ENCODE measurements around the gene NR3C2.

NR3C2 gene

DNA sequence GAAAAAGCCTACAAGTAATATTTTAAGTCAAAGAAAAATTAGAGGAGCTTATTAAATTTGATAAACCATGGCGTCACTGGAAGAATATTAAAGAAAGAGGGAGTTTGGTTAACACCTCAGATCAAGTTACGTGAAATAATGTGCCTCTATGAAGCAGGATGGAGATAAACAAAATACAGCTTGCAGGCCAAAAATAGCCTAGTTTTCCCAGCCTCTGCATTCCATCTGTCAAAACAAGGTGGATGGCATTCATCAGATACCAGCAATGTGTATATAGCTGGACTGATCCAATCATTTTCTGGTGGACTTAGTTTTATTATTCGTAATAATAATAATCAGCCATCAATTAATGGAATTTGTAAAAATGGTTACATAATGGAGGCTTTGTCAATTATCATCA is 230.7 kb downstream of the NR3C2 start:
- no peak for DNase-seq (ENCODE audit: low spot score)
- TF ChIP-seq, protein P1, sequence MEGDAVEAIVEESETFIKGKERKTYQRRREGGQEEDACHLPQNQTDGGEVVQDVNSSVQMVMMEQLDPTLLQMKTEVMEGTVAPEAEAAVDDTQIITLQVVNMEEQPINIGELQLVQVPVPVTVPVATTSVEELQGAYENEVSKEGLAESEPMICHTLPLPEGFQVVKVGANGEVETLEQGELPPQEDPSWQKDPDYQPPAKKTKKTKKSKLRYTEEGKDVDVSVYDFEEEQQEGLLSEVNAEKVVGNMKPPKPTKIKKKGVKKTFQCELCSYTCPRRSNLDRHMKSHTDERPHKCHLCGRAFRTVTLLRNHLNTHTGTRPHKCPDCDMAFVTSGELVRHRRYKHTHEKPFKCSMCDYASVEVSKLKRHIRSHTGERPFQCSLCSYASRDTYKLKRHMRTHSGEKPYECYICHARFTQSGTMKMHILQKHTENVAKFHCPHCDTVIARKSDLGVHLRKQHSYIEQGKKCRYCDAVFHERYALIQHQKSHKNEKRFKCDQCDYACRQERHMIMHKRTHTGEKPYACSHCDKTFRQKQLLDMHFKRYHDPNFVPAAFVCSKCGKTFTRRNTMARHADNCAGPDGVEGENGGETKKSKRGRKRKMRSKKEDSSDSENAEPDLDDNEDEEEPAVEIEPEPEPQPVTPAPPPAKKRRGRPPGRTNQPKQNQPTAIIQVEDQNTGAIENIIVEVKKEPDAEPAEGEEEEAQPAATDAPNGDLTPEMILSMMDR (IDR thresholded peaks at IDR 0.05; ENCODE audit: extremely low read depth, insufficient read depth, missing control alignments), result no peak
- in situ Hi-C loops (cut with MboI; ENCODE audit: low pct_unique_long_range_greater_than_20kb, low sequenced_read_pairs, unreplicated experiment), result no loop called here

DNA sequence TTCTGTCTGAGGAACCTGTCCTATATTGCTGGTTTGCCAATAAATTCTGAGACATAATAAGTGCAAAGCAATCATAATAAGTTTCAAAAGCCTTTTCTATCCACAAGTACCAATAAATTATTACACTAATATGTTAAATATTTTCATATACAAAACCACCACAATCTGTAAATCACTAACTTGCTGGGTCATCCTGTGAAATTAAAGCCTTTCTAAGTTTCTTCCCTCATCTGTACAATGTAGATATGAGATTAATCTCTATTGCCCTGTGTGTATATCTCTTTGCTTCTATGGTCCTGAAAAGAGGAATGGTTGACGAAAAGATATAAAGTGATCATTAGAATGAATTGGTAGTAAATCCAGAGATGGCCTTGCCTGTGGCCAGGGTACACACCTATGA is 231.6 kb downstream of the NR3C2 start:
- in situ Hi-C loops (cut with MboI; ENCODE audit: low pct_unique_long_range_greater_than_20kb, low sequenced_read_pairs, unreplicated experiment), result no loop called here
- TF ChIP-seq, protein P1 (IDR thresholded peaks at IDR 0.05; ENCODE audit: extremely low read depth, insufficient read depth, missing control alignments), result no peak
- DNase-seq (ENCODE audit: low spot score), result no peak

DNA sequence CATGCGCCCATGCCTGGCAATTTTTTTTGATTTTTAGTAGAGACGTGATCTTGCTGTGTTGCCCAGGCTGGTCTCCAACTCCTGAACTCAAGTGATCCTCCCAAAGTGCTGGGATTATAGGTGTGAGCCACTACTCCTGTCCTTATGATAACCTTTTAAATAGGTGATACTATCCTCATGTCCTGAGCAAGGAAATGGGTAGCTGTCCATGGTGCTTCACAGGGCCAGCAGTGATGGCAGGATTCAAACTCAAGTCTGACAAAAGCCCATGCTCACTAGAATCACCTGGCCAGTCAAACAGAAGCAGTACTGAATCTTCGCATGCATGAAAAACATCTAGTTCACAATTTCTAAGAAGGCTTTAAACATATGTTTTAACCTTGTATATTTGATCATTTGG is 235.1 kb downstream of the NR3C2 start:
- TF ChIP-seq, protein P1 (IDR thresholded peaks at IDR 0.05; ENCODE audit: extremely low read depth, insufficient read depth, missing control alignments), result no peak
- in situ Hi-C loops (cut with MboI; ENCODE audit: low pct_unique_long_range_greater_than_20kb, low sequenced_read_pairs, unreplicated experiment), result no loop called here
- DNase-seq (ENCODE audit: low spot score), result no peak

DNA sequence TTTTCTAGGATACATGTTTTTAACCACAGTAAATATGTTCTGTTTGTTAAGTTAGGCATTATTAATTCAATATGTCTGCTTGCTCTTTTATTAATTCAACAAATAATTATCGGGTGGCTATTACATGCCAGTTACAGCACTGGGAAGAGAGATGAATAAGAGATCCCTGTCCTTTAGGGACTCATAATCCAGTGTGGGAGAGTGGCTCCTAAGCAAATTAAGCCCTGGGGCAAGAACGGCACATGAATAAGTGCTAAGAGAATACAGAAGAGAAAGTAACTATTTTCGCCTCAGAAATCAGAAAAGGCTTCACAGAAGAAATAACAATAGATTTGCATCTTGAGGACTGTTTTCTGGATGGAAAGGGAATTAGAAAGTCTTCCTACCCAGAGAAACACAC is 236.7 kb downstream of the NR3C2 start:
- in situ Hi-C loops (cut with MboI; ENCODE audit: low pct_unique_long_range_greater_than_20kb, low sequenced_read_pairs, unreplicated experiment), result no loop called here
- DNase-seq (ENCODE audit: low spot score), result no peak
- TF ChIP-seq, protein P1 (IDR thresholded peaks at IDR 0.05; ENCODE audit: extremely low read depth, insufficient read depth, missing control alignments), result no peak

DNA sequence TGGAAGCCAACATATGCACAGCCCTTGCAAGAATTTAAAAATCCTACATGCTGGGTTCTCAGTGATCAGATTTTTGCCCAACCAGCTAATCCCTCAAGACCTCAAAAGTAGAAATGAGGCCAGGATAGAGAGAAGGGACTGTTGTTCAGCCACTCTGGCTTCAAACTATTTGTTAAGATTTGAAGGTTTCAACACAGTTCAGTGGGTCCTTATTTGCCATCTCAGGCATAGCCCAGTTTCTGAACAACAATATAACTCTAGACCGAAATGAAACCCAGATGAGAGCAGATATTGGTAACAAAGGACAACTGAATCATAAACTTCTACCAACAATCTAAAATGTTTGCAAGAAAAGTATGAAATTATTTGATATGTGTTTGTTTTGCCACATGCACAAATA is 237.3 kb downstream of the NR3C2 start:
- in situ Hi-C loops (cut with MboI; ENCODE audit: low pct_unique_long_range_greater_than_20kb, low sequenced_read_pairs, unreplicated experiment), result no loop called here
- TF ChIP-seq, protein P1 (IDR thresholded peaks at IDR 0.05; ENCODE audit: extremely low read depth, insufficient read depth, missing control alignments), result no peak
- DNase-seq (ENCODE audit: low spot score), result no peak

DNA sequence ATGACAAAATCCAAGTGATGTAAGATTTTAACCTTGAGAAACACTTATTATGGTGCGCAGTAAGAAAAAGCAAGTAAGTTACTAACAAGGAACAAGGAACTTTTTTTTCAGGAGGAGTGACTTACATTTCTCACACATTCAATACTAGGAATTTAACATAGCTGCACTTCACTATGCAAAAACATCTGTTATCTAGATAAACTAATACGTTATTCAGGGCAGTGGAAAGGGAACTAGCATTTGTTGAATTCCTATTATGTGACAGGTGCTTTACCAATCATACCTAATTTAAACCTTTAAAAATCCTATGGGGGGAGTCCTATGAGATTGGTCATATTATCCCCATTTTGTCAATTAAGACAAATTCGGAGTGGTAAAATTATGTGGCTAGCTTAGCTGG is 238.0 kb downstream of the NR3C2 start:
- in situ Hi-C loops (cut with MboI; ENCODE audit: low pct_unique_long_range_greater_than_20kb, low sequenced_read_pairs, unreplicated experiment), result no loop called here

More for the DNA sequence above, 238.0 kb downstream of the NR3C2 start:
- TF ChIP-seq, protein P1 (IDR thresholded peaks at IDR 0.05; ENCODE audit: extremely low read depth, insufficient read depth, missing control alignments), result no peak
- DNase-seq (ENCODE audit: low spot score), result no peak
